Measurements from ENCODE around the gene ABCB8. TPM values are rescaled to one million over a fixed set of nuclear protein-coding genes. Genes with fewer than 3 reads are reported as not detected.

ABCB8 gene
- total and polyA plus RNA-seq, 9 donors: 6.1 to 45.2 (median 26.3) TPM

GRCh38 chr7:151088019-151088855, 60.0 kb downstream of the ABCB8 start:
- Histone ChIP-seq H3K36me3 (no peaks in the 10 kb centered on the region), H3K27me3 (no peaks in the 10 kb centered on the region), H3K4me3 (peak overlapping the region; percentile 70), H3K9me3 (no peaks in the 10 kb centered on the region), H3K27ac (peak overlapping the region; percentile 77 to 86), H3K4me1 (ENCODE audit: insufficient read depth) (peaks cover 25% of the 10 kb centered on the region)
- WGBS, 3 donors: 16 to 37% (median 27%) methylated on average over 16 of the region's 16 CpGs
- no peak for TF ChIP-seq POLR2A (IDR thresholded peaks at IDR 0.05)
- no peak for TF ChIP-seq EP300 (IDR thresholded peaks at IDR 0.05)
- no peak for TF ChIP-seq CTCF (IDR thresholded peaks at IDR 0.05)
- intact Hi-C loops (cut with DNase I): no loop called here
- DNase-seq: peak in 3 of 5 donors; percentile 19 to 43 (median 43)

- 8 to 16% (median 11%) methylated on average over 30 of the region's 30 CpGs for WGBS, 3 donors
- DNase-seq: peak; percentile 60 to 78 (median 69)
- peaks cover 22% of the 10 kb centered on the region for H3K4me1 ChIP-seq (ENCODE audit: insufficient read depth)
- peak overlapping the region; percentile 70 for H3K4me3 ChIP-seq
- peak overlapping the region; percentile 64 to 77 for H3K27ac ChIP-seq
- H3K9me3 ChIP-seq: no peaks in the 10 kb centered on the region
- TF ChIP-seq CTCF (IDR thresholded peaks at IDR 0.05) (no peak), EP300 (IDR thresholded peaks at IDR 0.05) (no peak), POLR2A (IDR thresholded peaks at IDR 0.05) (no peak)
- intact Hi-C loops (cut with DNase I): no loop called here
- no peaks in the 10 kb centered on the region for H3K36me3 ChIP-seq
- no peaks in the 10 kb centered on the region for H3K27me3 ChIP-seq
Observed at GRCh38 chr7:151088856-151089699, 60.8 kb downstream of the ABCB8 start.

GRCh38 chr7:151089893-151090730, 61.9 kb downstream of the ABCB8 start:
- no peak for TF ChIP-seq EP300 (IDR thresholded peaks at IDR 0.05)
- no peak for TF ChIP-seq CTCF (IDR thresholded peaks at IDR 0.05)
- TF ChIP-seq POLR2A (IDR thresholded peaks at IDR 0.05): no peak
- WGBS, 3 donors: 65 to 74% (median 70%) methylated on average over 22 of the region's 22 CpGs
- peak in 3 of 5 donors; percentile 30 to 41 (median 37) for DNase-seq
- H3K27me3 ChIP-seq: no peaks in the 10 kb centered on the region
- H3K27ac ChIP-seq: peak overlapping the region; percentile 64 to 77
- peaks cover 22% of the 10 kb centered on the region for H3K4me1 ChIP-seq (ENCODE audit: insufficient read depth)
- no peaks in the 10 kb centered on the region for H3K36me3 ChIP-seq
- no peaks in the 10 kb centered on the region for H3K9me3 ChIP-seq
- no peak overlapping the region for H3K4me3 ChIP-seq
- intact Hi-C loops (cut with DNase I): no loop called here

- Histone ChIP-seq H3K9me3 (no peaks in the 10 kb centered on the region), H3K4me1 (ENCODE audit: insufficient read depth) (peaks cover 22% of the 10 kb centered on the region), H3K36me3 (no peaks in the 10 kb centered on the region), H3K4me3 (no peak overlapping the region), H3K27me3 (no peaks in the 10 kb centered on the region), H3K27ac (no peak overlapping the region)
- TF ChIP-seq POLR2A (IDR thresholded peaks at IDR 0.05) (no peak), CTCF (IDR thresholded peaks at IDR 0.05) (no peak), EP300 (IDR thresholded peaks at IDR 0.05) (no peak)
- peak in 1 of 5 donors; percentile 23 for DNase-seq
- intact Hi-C loops (cut with DNase I): no loop called here
- 83 to 88% (median 85%) methylated on average over 7 of the region's 7 CpGs for WGBS, 3 donors
Observed at GRCh38 chr7:151091003-151091402, 62.8 kb downstream of the ABCB8 start.
